Pancreas (tissue), 10 donors: ENCODE measurements around the gene OLA1. TPM values are rescaled to one million over a fixed set of nuclear protein-coding genes. Genes with fewer than 3 reads are reported as not detected.

Experiments used
- ATAC-seq, 4 donors: fragments of 200-7000 bp; cut with Tn5 transposase; one replicate each; pipeline versions ENCODE4 v1.8.0 to v1.9.1; 2020; ENCODE audit warnings: mild to moderate bottlenecking in 4 of 4, moderate library complexity in 4 of 4
- DNase-seq, 6 donors: peaks; one replicate each; pipeline ENCODE4 v3.0.0-alpha.2; 2020
- FAIRE-seq: peaks from 2 replicates; lab custom pipeline; 2012; peaks lifted over from hg19 to GRCh38; lab: Jason Lieb, UNC
- H3K27ac ChIP-seq, 4 donors: fragments of 200-600 bp; sonication (generic); 1 replicate in 3 of 4; 2 replicates in 1 of 4; pipeline versions ENCODE4 v1.5.0 to v1.8.0; 2020
- H3K27me3 ChIP-seq, 4 donors: fragments of 200-600 bp; one replicate each; pipeline ENCODE4 v1.8.0; 2021
- H3K36me3 ChIP-seq, 3 donors: fragments of 200-600 bp; sonication (generic) in 1 of 3; one replicate each; pipeline versions ENCODE4 v1.5.0 to v1.8.0; 2020 to 2021
- H3K4me1 ChIP-seq, 3 donors: fragments of 200-600 bp; one replicate each; pipeline ENCODE4 v1.8.0; 2021
- H3K4me3 ChIP-seq, 4 donors: fragments of 200-600 bp; sonication (generic) in 2 of 4; one replicate each; pipeline versions ENCODE4 v1.5.0 to v1.8.0; 2020 to 2021
- H3K9me3 ChIP-seq, 4 donors: fragments of 200-600 bp; one replicate each; pipeline ENCODE4 v1.8.0; 2021
- WGBS, 2 donors: extraction: QIAGEN DNeasy Blood & Tissue Kit; methylation state at CpG; one replicate each; pipeline ENCODE4 v1.1.7; 2013; 5-methylcytosine and 5-hydroxymethylcytosine counted together
- intact Hi-C, 3 donors: fragments of 100-400 bp; cut with DNase I; formaldehyde crosslinking; loops; one replicate each; pipeline versions ENCODE4 v1.11.1 to v1.14.2; 2022
- polyA plus RNA-seq, 2 donors: library from polyadenylated mRNA; stranded (reverse); fragments of 200-250 nt; gene quantifications; one replicate each; pipeline ENCODE4 v1.2.3, GENCODE V29; 2013
- total RNA-seq, 6 donors: library from RNA; stranded (reverse); fragmentation: NEBNext Ultra II Directional in 4 of 6; extraction: Animal tissue kit (Norgen Biotek cat#: 25700) in 4 of 6; gene quantifications; one replicate each; pipeline versions ENCODE4 v1.2.1 to v1.2.4, GENCODE V29; 2021 to 2023
- TF ChIP-seq, protein P1 (sequence below), 4 donors: fragments of 200-600 bp; sonication (generic) in 3 of 4; IDR thresholded peaks; one replicate each; pipeline versions ENCODE4 v1.5.0 to v1.8.0; 2021; ENCODE audit warnings: antibody characterized with exemption in 4 of 4
- donor health status: healthy with polysubstance abuse.
- donor health status: DM: no; HTN: no; CAD: no; lungs with moderate emphysema.
- donor health status: DM: no; HTN: no; CAD: no.
- donor health status: control.
- donor health status: control.
- donor health status: Bipolar disorder and iron deficiency.
- donor health status: DM: yes; HTN: yes; CAD: no.
- donor health status: DM: no; HTN: no; CAD: no.
- donor health status: DM: no; HTN: no; CAD: no.
- donor health status: DM: yes; HTN: yes; CAD: no.

OLA1 gene
- total and polyA plus RNA-seq, 8 donors = 29.1 to 55.8 (median 43.1) TPM

- intact Hi-C loops = no loop called here
- 52 to 60% methylated on average over 2 of the region's 2 CpGs for WGBS, 2 donors
- ATAC-seq = peak in 1 of 4 donors; percentile 56
These were observed 73.6 kb downstream of the OLA1 start for GRCh38 chr2:174174741-174175140.

GRCh38 chr2:174172802-174173355 lies 75.5 kb downstream of the OLA1 start:
- Histone ChIP-seq H3K27ac (no peak overlapping the region), H3K4me3 (no peak overlapping the region), H3K9me3 (no peaks in the 10 kb centered on the region), H3K4me1 (no peaks in the 10 kb centered on the region), H3K27me3 (no peaks in the 10 kb centered on the region), H3K36me3 (no peaks in the 10 kb centered on the region)
- intact Hi-C loops = no loop called here
- WGBS, 2 donors = 87 to 98% methylated on average over 5 of the region's 5 CpGs
- TF ChIP-seq, protein P1, sequence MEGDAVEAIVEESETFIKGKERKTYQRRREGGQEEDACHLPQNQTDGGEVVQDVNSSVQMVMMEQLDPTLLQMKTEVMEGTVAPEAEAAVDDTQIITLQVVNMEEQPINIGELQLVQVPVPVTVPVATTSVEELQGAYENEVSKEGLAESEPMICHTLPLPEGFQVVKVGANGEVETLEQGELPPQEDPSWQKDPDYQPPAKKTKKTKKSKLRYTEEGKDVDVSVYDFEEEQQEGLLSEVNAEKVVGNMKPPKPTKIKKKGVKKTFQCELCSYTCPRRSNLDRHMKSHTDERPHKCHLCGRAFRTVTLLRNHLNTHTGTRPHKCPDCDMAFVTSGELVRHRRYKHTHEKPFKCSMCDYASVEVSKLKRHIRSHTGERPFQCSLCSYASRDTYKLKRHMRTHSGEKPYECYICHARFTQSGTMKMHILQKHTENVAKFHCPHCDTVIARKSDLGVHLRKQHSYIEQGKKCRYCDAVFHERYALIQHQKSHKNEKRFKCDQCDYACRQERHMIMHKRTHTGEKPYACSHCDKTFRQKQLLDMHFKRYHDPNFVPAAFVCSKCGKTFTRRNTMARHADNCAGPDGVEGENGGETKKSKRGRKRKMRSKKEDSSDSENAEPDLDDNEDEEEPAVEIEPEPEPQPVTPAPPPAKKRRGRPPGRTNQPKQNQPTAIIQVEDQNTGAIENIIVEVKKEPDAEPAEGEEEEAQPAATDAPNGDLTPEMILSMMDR (IDR thresholded peaks at IDR 0.05) = no peak
- DNase-seq = no peak
- no peak for ATAC-seq
- FAIRE-seq = no peak

More at GRCh38 chr2:174174741-174175140, 73.6 kb downstream of the OLA1 start:
- Histone ChIP-seq H3K4me3 (no peak overlapping the region), H3K4me1 (no peaks in the 10 kb centered on the region), H3K9me3 (no peaks in the 10 kb centered on the region), H3K27ac (no peak overlapping the region), H3K36me3 (no peaks in the 10 kb centered on the region), H3K27me3 (no peaks in the 10 kb centered on the region)
- TF ChIP-seq, protein P1 (IDR thresholded peaks at IDR 0.05) = no peak
- FAIRE-seq = no peak
- no peak for DNase-seq

GRCh38 chr2:174171686-174172445 lies 76.5 kb downstream of the OLA1 start:
- WGBS, 2 donors = 97 to 98% methylated on average over 23 of the region's 23 CpGs
- no peaks in the 10 kb centered on the region for H3K9me3 ChIP-seq
- no peaks in the 10 kb centered on the region for H3K27me3 ChIP-seq
- DNase-seq (no peak), ATAC-seq (no peak), FAIRE-seq (no peak)
- H3K36me3 ChIP-seq = no peaks in the 10 kb centered on the region
- no peaks in the 10 kb centered on the region for H3K4me1 ChIP-seq
- intact Hi-C loops = no loop called here
- TF ChIP-seq, protein P1 (IDR thresholded peaks at IDR 0.05) = no peak
- H3K27ac ChIP-seq = no peak overlapping the region
- no peak overlapping the region for H3K4me3 ChIP-seq

- no peak for ATAC-seq
- DNase-seq = no peak
- no peaks in the 10 kb centered on the region for H3K27me3 ChIP-seq
- FAIRE-seq = no peak
- no peaks in the 10 kb centered on the region for H3K4me1 ChIP-seq
- TF ChIP-seq, protein P1 (IDR thresholded peaks at IDR 0.05) = no peak
- no peak overlapping the region for H3K27ac ChIP-seq
- no peaks in the 10 kb centered on the region for H3K9me3 ChIP-seq
- intact Hi-C loops = no loop called here
- WGBS, 2 donors = 97 to 98% methylated on average over 3 of the region's 3 CpGs
- H3K36me3 ChIP-seq = no peaks in the 10 kb centered on the region
- H3K4me3 ChIP-seq = no peak overlapping the region
These were observed 79.0 kb downstream of the OLA1 start for GRCh38 chr2:174169372-174169771.

- no peak overlapping the region for H3K27ac ChIP-seq
- no peak overlapping the region for H3K4me3 ChIP-seq
- DNase-seq (no peak), FAIRE-seq (no peak), ATAC-seq (no peak)
- TF ChIP-seq, protein P1 (IDR thresholded peaks at IDR 0.05) = no peak
- H3K27me3 ChIP-seq = no peaks in the 10 kb centered on the region
- 46 to 53% methylated on average over 2 of the region's 2 CpGs for WGBS, 2 donors
- intact Hi-C loops = no loop called here
- H3K4me1 ChIP-seq = no peaks in the 10 kb centered on the region
- H3K9me3 ChIP-seq = no peaks in the 10 kb centered on the region
- no peaks in the 10 kb centered on the region for H3K36me3 ChIP-seq
These were observed 82.1 kb downstream of the OLA1 start for GRCh38 chr2:174166261-174166660.
